Measurements from ENCODE around the gene GLYATL2.

- TF ChIP-seq CTCF (IDR thresholded peaks at IDR 0.05) (no peak), EP300 (IDR thresholded peaks at IDR 0.05) (no peak), POLR2AphosphoS5 (IDR thresholded peaks at IDR 0.05) (no peak), POLR2A (IDR thresholded peaks at IDR 0.05) (no peak)
Measured at GRCh38 chr11:58830673-58831301, 13.7 kb downstream of the GLYATL2 start.
